H9 (cell line): Measurements from ENCODE around the gene DEDD2. TPM values are rescaled to one million over a fixed set of nuclear protein-coding genes. Genes with fewer than 3 reads are reported as not detected.
A peak's percentile ranks its signal among the peaks of the same experiment; 100 is the strongest.

ENCODE experiments used
- DNase-seq: peaks from one replicate; pipeline ENCODE4 v3.0.0-alpha.2; 2017
- H2AFZ ChIP-seq: one replicate; pipeline ENCODE4 v1.6.1; 2013; ENCODE audit warnings: mild to moderate bottlenecking, low read length, control low read depth, moderate library complexity
- H2AK5ac ChIP-seq: 2 replicates; pipeline ENCODE4 v1.6.1; 2013; ENCODE audit warnings: low read length, control low read depth, mixed read lengths; ENCODE audit not compliant: insufficient read length
- H2BK120ac ChIP-seq: one replicate; pipeline ENCODE4 v1.6.1; 2013; ENCODE audit warnings: low read depth, mild to moderate bottlenecking, low read length, control low read depth, inconsistent platforms; ENCODE audit not compliant: poor library complexity, severe bottlenecking
- H2BK12ac ChIP-seq: 2 replicates; pipeline ENCODE4 v1.6.1; 2013; ENCODE audit warnings: low read length, control low read depth, mixed read lengths, low read depth; ENCODE audit not compliant: insufficient read length
- H2BK15ac ChIP-seq: 2 replicates; pipeline ENCODE4 v1.6.1; 2013; ENCODE audit warnings: low read depth, low read length, control low read depth
- H2BK20ac ChIP-seq: one replicate; pipeline ENCODE4 v1.6.1; 2013; ENCODE audit warnings: low read depth, mild to moderate bottlenecking, low read length, control low read depth, inconsistent platforms; ENCODE audit not compliant: poor library complexity, severe bottlenecking
- H2BK5ac ChIP-seq: 2 replicates; pipeline ENCODE4 v1.6.1; 2013; ENCODE audit warnings: low read length, control low read depth, mixed read lengths; ENCODE audit not compliant: insufficient read length
- H3K14ac ChIP-seq: 2 replicates; pipeline ENCODE4 v1.6.1; 2013; ENCODE audit warnings: low read length, control low read depth; ENCODE audit not compliant: insufficient read depth
- H3K18ac ChIP-seq: 2 replicates; pipeline ENCODE4 v1.6.1; 2013; ENCODE audit warnings: low read depth, mild to moderate bottlenecking, mixed read lengths, low read length, control low read depth; ENCODE audit not compliant: insufficient read length
- H3K23ac ChIP-seq: 2 replicates; pipeline ENCODE4 v1.6.1; 2013; ENCODE audit warnings: low read length, control low read depth, mixed read lengths, low read depth; ENCODE audit not compliant: insufficient read length
- H3K23me2 ChIP-seq: 2 replicates; pipeline ENCODE4 v1.6.1; 2013; ENCODE audit warnings: low read depth, mild to moderate bottlenecking, mixed read lengths, low read length, control low read depth; ENCODE audit not compliant: insufficient read length, poor library complexity, severe bottlenecking
- H3K27ac ChIP-seq: 2 replicates; pipeline ENCODE4 v1.5.1; 2013; ENCODE audit warnings: low read length, control low read depth, mixed read lengths, low read depth; ENCODE audit not compliant: insufficient read length
- H3K27me3 ChIP-seq: 2 replicates; pipeline ENCODE4 v1.6.1; 2013; ENCODE audit warnings: low read length, control low read depth, inconsistent platforms; ENCODE audit not compliant: insufficient read depth
- H3K4ac ChIP-seq: 2 replicates; pipeline ENCODE4 v1.6.1; 2013; ENCODE audit warnings: low read depth, mild to moderate bottlenecking, control low read depth, inconsistent platforms, low read length, moderate library complexity
- H3K4me1 ChIP-seq: 2 replicates; pipeline ENCODE4 v1.6.1; 2013; ENCODE audit warnings: low read length, control low read depth, inconsistent platforms; ENCODE audit not compliant: insufficient read depth
- H3K4me2 ChIP-seq: 2 replicates; pipeline ENCODE4 v1.6.1; 2013; ENCODE audit warnings: low read length, control low read depth, mixed read lengths; ENCODE audit not compliant: insufficient read length, insufficient read depth
- H3K56ac ChIP-seq: 2 replicates; pipeline ENCODE4 v1.6.1; 2013; ENCODE audit warnings: low read depth, mild to moderate bottlenecking, mixed read lengths, low read length, control low read depth; ENCODE audit not compliant: insufficient read length
- H3K79me1 ChIP-seq: 2 replicates; pipeline ENCODE4 v1.6.1; 2013; ENCODE audit warnings: low read depth, mild to moderate bottlenecking, moderate library complexity, low read length, control low read depth, inconsistent platforms; ENCODE audit not compliant: insufficient read depth, poor library complexity, severe bottlenecking
- H3K79me2 ChIP-seq: 2 replicates; pipeline ENCODE4 v1.6.1; 2013; ENCODE audit warnings: low read length, control low read depth, inconsistent platforms; ENCODE audit not compliant: insufficient read depth
- H3K9ac ChIP-seq: 2 replicates; pipeline ENCODE4 v1.6.1; 2013; ENCODE audit warnings: low read length, control low read depth, mixed read lengths; ENCODE audit not compliant: insufficient read length; ENCODE audit errors: extremely low read depth
- H3K9me3 ChIP-seq: one replicate; pipeline ENCODE4 v1.6.1; 2013; ENCODE audit warnings: low read depth, low read length, inconsistent platforms; ENCODE audit not compliant: control insufficient read depth
- H3T11ph ChIP-seq: one replicate; pipeline ENCODE4 v1.6.1; 2013; ENCODE audit warnings: mild to moderate bottlenecking, low read length, control low read depth, inconsistent platforms
- H4K20me1 ChIP-seq: one replicate; pipeline ENCODE4 v1.6.1; 2013; ENCODE audit not compliant: control insufficient read depth, insufficient read length, insufficient read depth
- H4K5ac ChIP-seq: 2 replicates; pipeline ENCODE4 v1.6.1; 2013; ENCODE audit warnings: low read depth, mild to moderate bottlenecking, mixed read lengths, low read length, control low read depth; ENCODE audit not compliant: insufficient read length
- H4K8ac ChIP-seq: replicated peaks from 2 replicates; pipeline ENCODE4 v1.6.1; 2013; ENCODE audit warnings: low read length, control low read depth, mixed read lengths, low read depth; ENCODE audit not compliant: insufficient read length
- H4K91ac ChIP-seq: 2 replicates; pipeline ENCODE4 v1.6.1; 2013; ENCODE audit warnings: low read depth, mild to moderate bottlenecking, moderate library complexity, mixed read lengths, low read length, control low read depth; ENCODE audit not compliant: insufficient read length
- H3K27ac Mint-ChIP-seq, 3 experiments: 2 replicates in 2 of 3; 3 replicates in 1 of 3; pipeline ENCODE4 v1.8.0; 2020 to 2021; ENCODE audit warnings: mixed read lengths in 3 of 3, mild to moderate bottlenecking in 1 of 3, moderate library complexity in 1 of 3
- H3K27me3 Mint-ChIP-seq: 2 replicates; pipeline ENCODE4 v1.8.0; 2021; ENCODE audit warnings: low read depth, mild to moderate bottlenecking, moderate library complexity, mixed read lengths
- H3K36me3 Mint-ChIP-seq, 3 experiments: 2 replicates in 2 of 3; 3 replicates in 1 of 3; pipeline ENCODE4 v1.8.0; 2020 to 2021; ENCODE audit warnings: low read depth in 3 of 3, mixed read lengths in 3 of 3; ENCODE audit not compliant: insufficient read depth in 1 of 3
- H3K4me1 Mint-ChIP-seq, 2 experiments: 2 replicates each; pipeline ENCODE4 v1.8.0; 2020; ENCODE audit warnings: mixed read lengths in 2 of 2
- H3K4me3 Mint-ChIP-seq, 2 experiments: 2 replicates in 1 of 2; 3 replicates in 1 of 2; pipeline ENCODE4 v1.8.0; 2020 to 2021; ENCODE audit warnings: mild to moderate bottlenecking in 2 of 2, mixed read lengths in 2 of 2, moderate library complexity in 1 of 2
- H3K9me3 Mint-ChIP-seq, 2 experiments: 2 replicates in 1 of 2; 3 replicates in 1 of 2; pipeline ENCODE4 v1.8.0; 2020; ENCODE audit warnings: mild to moderate bottlenecking in 2 of 2, mixed read lengths in 2 of 2, moderate library complexity in 1 of 2
- WGBS: extraction: QIAGEN DNeasy Blood & Tissue Kit; methylation state at CpG from one replicate; pipeline ENCODE4 v1.1.7; 2013; ENCODE audit warnings: missing lambda C conversion rate, low lambda C conversion rate, mixed read lengths; ENCODE audit not compliant: insufficient read length; ENCODE audit errors: extremely low coverage; 5-methylcytosine and 5-hydroxymethylcytosine counted together
- total RNA-seq: library from RNA; stranded (reverse); gene quantifications from 2 replicates; pipeline ENCODE4 v1.2.1, GENCODE V29; 2021
- TF ChIP-seq, protein P1 (sequence below): fragments of 200-600 bp; sonication (generic); conservative IDR thresholded peaks from 3 replicates; pipeline ENCODE4 v1.8.0; 2021; ENCODE audit warnings: antibody characterized with exemption, mild to moderate bottlenecking

DEDD2 gene
- total RNA-seq, 1 experiment from 2014 or later = 32.3 TPM

DNA sequence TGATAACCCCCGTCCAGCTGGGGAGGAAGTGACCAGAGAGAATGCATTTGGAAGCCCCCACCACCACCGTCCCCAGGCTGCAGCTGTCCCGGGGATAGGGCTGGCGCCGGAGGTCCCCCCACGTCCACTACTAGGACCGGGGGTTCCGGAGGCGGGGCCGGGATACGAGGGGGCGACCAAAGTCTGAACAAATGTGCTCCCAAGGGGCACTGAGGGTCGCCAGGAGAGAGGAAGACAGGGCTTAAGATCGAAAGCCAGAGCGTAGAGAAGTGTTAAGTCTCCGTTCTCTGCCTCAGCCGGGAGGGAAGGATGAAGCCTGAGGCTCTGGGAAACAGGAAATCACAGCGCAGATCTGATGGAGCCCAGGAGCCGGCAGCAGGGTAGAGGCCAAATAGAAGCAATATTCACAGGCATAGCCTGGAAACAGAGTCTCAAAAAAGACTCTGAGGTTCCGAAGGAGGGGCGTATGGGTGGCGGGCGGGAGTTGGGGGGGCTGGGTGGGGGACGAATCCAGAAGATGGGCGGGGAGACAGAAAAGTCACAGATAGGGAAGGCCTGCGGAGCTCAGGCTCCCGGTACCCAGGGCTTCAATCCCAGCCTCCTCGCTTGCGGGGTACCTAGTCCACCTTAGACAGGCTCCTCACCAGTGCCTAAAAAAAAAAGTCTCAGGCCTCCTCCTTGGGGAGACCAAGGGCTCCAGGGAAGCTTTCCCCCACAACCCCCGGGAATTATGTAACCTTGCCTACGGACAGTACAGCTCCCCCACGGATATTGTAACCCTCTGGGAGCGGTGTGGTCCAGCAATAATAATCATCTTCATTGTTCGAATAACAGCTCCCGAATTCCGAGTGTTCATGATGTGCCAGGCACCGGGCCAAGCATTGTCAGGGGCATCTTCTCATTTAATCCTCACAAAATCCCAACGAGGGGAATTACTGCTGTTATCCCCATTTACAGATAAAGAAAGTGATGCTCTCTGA, 38.6 kb upstream of the DEDD2 start:
- Histone ChIP-seq H4K8ac (no peak overlapping the region), H2BK120ac (no peak overlapping the region), H3K27ac (no peak overlapping the region), H2AK5ac (no peak overlapping the region), H3K79me1 (no peaks in the 10 kb centered on the region), H3K14ac (no peak overlapping the region), H3K27me3 (no peaks in the 10 kb centered on the region), H3K56ac (no peak overlapping the region), H3K4me2 (peak overlapping the region; percentile 61), H2BK5ac (no peak overlapping the region), H4K20me1 (no peaks in the 10 kb centered on the region), H4K5ac (no peak overlapping the region), H3K23me2 (peaks cover 14% of the 10 kb centered on the region), H3K9ac (peak overlapping the region; percentile 42), H3K79me2 (peaks cover 5% of the 10 kb centered on the region; the same call in 1 of the 2 replicates), H4K91ac (no peak overlapping the region), H3T11ph (no peak overlapping the region), H3K4ac (no peak overlapping the region), H2BK20ac (no peak overlapping the region), H3K4me1 (peaks cover 6% of the 10 kb centered on the region; the same call in 1 of the 2 replicates), H3K18ac (no peak overlapping the region), H2BK12ac (no peak overlapping the region), H3K9me3 (no peaks in the 10 kb centered on the region), H2AFZ (no peak overlapping the region), H2BK15ac (no peak overlapping the region), H3K23ac (no peak overlapping the region)
- H3K9me3 Mint-ChIP-seq = no peaks in the 10 kb centered on the region
- H3K27ac Mint-ChIP-seq = peak overlapping the region in 2 of 3 experiments; percentile 81 to 94; a peak in 3 of 7 replicates
- TF ChIP-seq, protein P1, sequence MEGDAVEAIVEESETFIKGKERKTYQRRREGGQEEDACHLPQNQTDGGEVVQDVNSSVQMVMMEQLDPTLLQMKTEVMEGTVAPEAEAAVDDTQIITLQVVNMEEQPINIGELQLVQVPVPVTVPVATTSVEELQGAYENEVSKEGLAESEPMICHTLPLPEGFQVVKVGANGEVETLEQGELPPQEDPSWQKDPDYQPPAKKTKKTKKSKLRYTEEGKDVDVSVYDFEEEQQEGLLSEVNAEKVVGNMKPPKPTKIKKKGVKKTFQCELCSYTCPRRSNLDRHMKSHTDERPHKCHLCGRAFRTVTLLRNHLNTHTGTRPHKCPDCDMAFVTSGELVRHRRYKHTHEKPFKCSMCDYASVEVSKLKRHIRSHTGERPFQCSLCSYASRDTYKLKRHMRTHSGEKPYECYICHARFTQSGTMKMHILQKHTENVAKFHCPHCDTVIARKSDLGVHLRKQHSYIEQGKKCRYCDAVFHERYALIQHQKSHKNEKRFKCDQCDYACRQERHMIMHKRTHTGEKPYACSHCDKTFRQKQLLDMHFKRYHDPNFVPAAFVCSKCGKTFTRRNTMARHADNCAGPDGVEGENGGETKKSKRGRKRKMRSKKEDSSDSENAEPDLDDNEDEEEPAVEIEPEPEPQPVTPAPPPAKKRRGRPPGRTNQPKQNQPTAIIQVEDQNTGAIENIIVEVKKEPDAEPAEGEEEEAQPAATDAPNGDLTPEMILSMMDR = no peak
- peaks cover 22 to 31% of the 10 kb centered on the region in 2 experiments for H3K4me1 Mint-ChIP-seq
- peak overlapping the region; percentile 76 to 81 for H3K4me3 Mint-ChIP-seq
- peaks cover 19% of the 10 kb centered on the region for H3K27me3 Mint-ChIP-seq
- peaks cover 2 to 7% (median 4%) of the 10 kb centered on the region in 3 experiments; a peak in 3 of 7 replicates for H3K36me3 Mint-ChIP-seq
- no CpG with 5 or more reads among the region's 38 CpGs for WGBS
- DNase-seq = peak; percentile 58
